IMR-90 (cell line): ENCODE measurements around the gene ERC2. TPM values are rescaled to one million over a fixed set of nuclear protein-coding genes. Genes with fewer than 3 reads are reported as not detected.

ENCODE experiments used
- ATAC-seq: fragments of 200-7000 bp; cut with Tn5 transposase; 2 replicates; pipeline ENCODE4 v1.9.1; 2020; ENCODE audit warnings: low read depth, mild to moderate bottlenecking, moderate library complexity
- BruUV-seq: library from RNA; stranded (reverse); fragments of 400-500 nt; replicated peaks from 2 replicates; lab custom pipeline; 2021; lab: Mats Ljungman, UMichigan
- CTCF ChIA-PET: fragments of 300-600 bp; formaldehyde crosslinking; extraction: SDS; loops from one replicate; lab custom pipeline; 2021; ENCODE audit warnings: antibody characterized with exemption; lab: Yijun Ruan, JAX
- POLR2A ChIA-PET: fragments of 300-600 bp; sonication (Branson Sonifier 250); formaldehyde crosslinking; loops from one replicate; lab custom pipeline; 2022; ENCODE audit warnings: antibody characterized with exemption; ENCODE audit not compliant: unreplicated experiment; lab: Charles Lee
- DNase-seq: peaks from one replicate; pipeline ENCODE4 v3.0.0; 2013
- H2AFZ ChIP-seq: replicated peaks from 2 replicates; pipeline ENCODE3; 2013; ENCODE audit warnings: low read length, mild to moderate bottlenecking; ENCODE audit not compliant: poor library complexity
- H2AK5ac ChIP-seq: 2 replicates; pipeline ENCODE4 v1.6.1; 2013; ENCODE audit warnings: low read depth, low read length, inconsistent platforms
- H2AK9ac ChIP-seq: replicated peaks from 2 replicates; pipeline ENCODE3; 2013; ENCODE audit warnings: mild to moderate bottlenecking, low read depth, low read length, moderate library complexity; ENCODE audit not compliant: poor library complexity
- H2BK120ac ChIP-seq: 2 replicates; pipeline ENCODE4 v1.6.1; 2013; ENCODE audit warnings: low read depth, low read length, inconsistent platforms
- H2BK15ac ChIP-seq: 3 replicates; pipeline ENCODE4 v1.6.1; 2013; ENCODE audit warnings: low read depth, low read length, inconsistent platforms
- H2BK20ac ChIP-seq: 2 replicates; pipeline ENCODE4 v1.6.1; 2013; ENCODE audit warnings: low read depth, mild to moderate bottlenecking, inconsistent platforms, low read length, moderate library complexity
- H2BK5ac ChIP-seq: 2 replicates; pipeline ENCODE4 v1.6.1; 2013; ENCODE audit warnings: mild to moderate bottlenecking, low read depth, low read length, inconsistent platforms; ENCODE audit not compliant: poor library complexity, severe bottlenecking
- H3K14ac ChIP-seq: replicated peaks from 2 replicates; pipeline ENCODE4 v1.6.1; 2013; ENCODE audit warnings: low read depth, low read length, inconsistent platforms
- H3K18ac ChIP-seq: 2 replicates; pipeline ENCODE4 v1.6.1; 2013; ENCODE audit warnings: low read depth, low read length, control low read depth
- H3K23ac ChIP-seq: 2 replicates; pipeline ENCODE4 v1.6.1; 2013; ENCODE audit warnings: low read depth, low read length, inconsistent platforms
- H3K27ac ChIP-seq: 2 replicates; pipeline ENCODE4 v1.5.1; 2013; ENCODE audit warnings: mild to moderate bottlenecking, control low read depth, low read length; ENCODE audit not compliant: insufficient read depth
- H3K27me3 ChIP-seq: 2 replicates; pipeline ENCODE4 v1.6.1; 2013; ENCODE audit warnings: low read length; ENCODE audit not compliant: control insufficient read depth, insufficient read depth
- H3K36me3 ChIP-seq: 2 replicates; pipeline ENCODE4 v1.6.1; 2013; ENCODE audit warnings: low read length, mixed read lengths; ENCODE audit not compliant: control insufficient read depth, insufficient read depth
- H3K4ac ChIP-seq: 2 replicates; pipeline ENCODE4 v1.6.1; 2013; ENCODE audit warnings: low read depth, low read length, inconsistent platforms
- H3K4me1 ChIP-seq: 2 replicates; pipeline ENCODE4 v1.6.1; 2013; ENCODE audit warnings: low read length, mixed read lengths; ENCODE audit not compliant: control insufficient read depth, insufficient read depth
- H3K4me2 ChIP-seq: 2 replicates; pipeline ENCODE4 v1.6.1; 2013; ENCODE audit warnings: low read depth, mild to moderate bottlenecking, control low read depth, low read length, moderate library complexity
- H3K4me3 ChIP-seq: 2 replicates; pipeline ENCODE4 v1.5.1; 2013; ENCODE audit warnings: low read depth, mild to moderate bottlenecking, control low read depth, low read length, moderate library complexity; ENCODE audit not compliant: insufficient read depth
- H3K56ac ChIP-seq: 2 replicates; pipeline ENCODE4 v1.6.1; 2013; ENCODE audit warnings: low read length, inconsistent platforms; ENCODE audit not compliant: insufficient read depth; ENCODE audit errors: extremely low read depth
- H3K79me1 ChIP-seq, 2 experiments: 2 replicates each; pipeline ENCODE4 v1.6.1; 2013; ENCODE audit warnings: low read length in 2 of 2, inconsistent platforms in 1 of 2, low read depth in 1 of 2
- H3K9ac ChIP-seq: 2 replicates; pipeline ENCODE4 v1.6.1; 2013; ENCODE audit warnings: low read depth, low read length, control low read depth
- H3K9me1 ChIP-seq: 2 replicates; pipeline ENCODE4 v1.6.1; 2013; ENCODE audit warnings: low read length, inconsistent platforms; ENCODE audit not compliant: insufficient read depth
- H3K9me3 ChIP-seq: 2 replicates; pipeline ENCODE4 v1.6.1; 2013; ENCODE audit warnings: low read length; ENCODE audit not compliant: control insufficient read depth, insufficient read depth
- H4K20me1 ChIP-seq: 2 replicates; pipeline ENCODE4 v1.6.1; 2013; ENCODE audit warnings: low read length, inconsistent platforms; ENCODE audit not compliant: insufficient read depth
- H4K5ac ChIP-seq: 2 replicates; pipeline ENCODE4 v1.6.1; 2013; ENCODE audit warnings: mild to moderate bottlenecking, low read depth, low read length, control low read depth
- H4K8ac ChIP-seq, 2 experiments: 2 replicates each; pipeline ENCODE4 v1.6.1; 2013; ENCODE audit warnings: low read depth in 2 of 2, low read length in 2 of 2, control low read depth in 1 of 2, inconsistent platforms in 1 of 2
- H4K91ac ChIP-seq: 2 replicates; pipeline ENCODE4 v1.6.1; 2013; ENCODE audit warnings: low read depth, low read length, inconsistent platforms; ENCODE audit not compliant: insufficient read depth
- CEBPB ChIP-seq: IDR thresholded peaks from 2 replicates; pipeline ENCODE4 v1.6.1; 2012; ENCODE audit warnings: low read depth, low read length, improper control_type of control experiment
- CHD1 ChIP-seq: IDR thresholded peaks from 2 replicates; pipeline ENCODE4 v1.6.1; 2012; ENCODE audit warnings: low read depth, low read length, improper control_type of control experiment
- WGBS, 2 experiments: methylation state at CpG; one replicate each; pipeline versions ENCODE4 v1.1.5 to v1.1.7; 2013; ENCODE audit warnings: missing lambda C conversion rate in 2 of 2; ENCODE audit not compliant: insufficient read length in 1 of 2; ENCODE audit errors: extremely low coverage in 2 of 2; 5-methylcytosine and 5-hydroxymethylcytosine counted together
- dilution Hi-C: fragments of 300-500 bp; cut with HindIII; formaldehyde crosslinking; loops from one replicate; pipeline ENCODE4 v1.14.3; 2018; ENCODE audit warnings: low sequenced_read_pairs; ENCODE audit not compliant: unreplicated experiment
- in situ Hi-C: fragments of 300-500 bp; cut with MboI; formaldehyde crosslinking; loops from 3 replicates; pipeline ENCODE4 v1.14.3; 2019; ENCODE audit warnings: low sequenced_read_pairs, inconsistent platforms, mixed read lengths
- intact Hi-C: fragments of 100-400 bp; cut with micrococcal nuclease; formaldehyde crosslinking; loops from 2 replicates; pipeline ENCODE4 v1.10.0; 2022
- polyA plus RNA-seq, 3 experiments: library from polyadenylated mRNA; depleted of rRNA; stranded (reverse); fragments of >200 nt; gene quantifications; 2 replicates each; pipeline ENCODE4 v1.2.3, GENCODE V29; 2012; ENCODE audit warnings: low replicate concordance in 1 of 3
- total RNA-seq: library from RNA; depleted of rRNA; stranded (reverse); fragments of >200 nt; gene quantifications from 2 replicates; pipeline ENCODE4 v1.2.3, GENCODE V29; 2012

Gene ERC2
- total and polyA plus RNA-seq, 2 of the 4 experiments (the other 2 are of a cell fraction) = 0.17 to 0.18 TPM

GRCh38 chr3:56196700-56197099 is 271.6 kb downstream of the ERC2 start:
- H2AK9ac ChIP-seq = no peak overlapping the region
- no peak overlapping the region for H3K56ac ChIP-seq
- no peak overlapping the region for H3K4me3 ChIP-seq
- H3K36me3 ChIP-seq = no peaks in the 10 kb centered on the region
- ChIA-PET POLR2A (no interaction called here), CTCF (no interaction called here)
- no TSS peak for BruUV-seq
- no peaks in the 10 kb centered on the region for H3K79me1 ChIP-seq
- in situ Hi-C loops (no loop called here), dilution Hi-C loops (no loop called here), intact Hi-C loops (no loop called here)
- H2BK5ac ChIP-seq = no peak overlapping the region
- no peak overlapping the region for H3K27ac ChIP-seq
- H3K18ac ChIP-seq = no peak overlapping the region
- H3K9ac ChIP-seq = no peak overlapping the region
- no peak overlapping the region for H2BK20ac ChIP-seq
- no peak overlapping the region for H2AK5ac ChIP-seq
- WGBS, 2 experiments = no CpG with 5 or more reads among the region's 3 CpGs
- H3K23ac ChIP-seq = no peak overlapping the region
- no peak overlapping the region for H3K14ac ChIP-seq
- no peak overlapping the region for H3K4ac ChIP-seq
- no peak overlapping the region for H2BK120ac ChIP-seq
- H3K9me3 ChIP-seq = no peaks in the 10 kb centered on the region
- no peak overlapping the region for H2AFZ ChIP-seq
- H4K20me1 ChIP-seq = no peaks in the 10 kb centered on the region
- no peak for DNase-seq
- no peak overlapping the region for H4K8ac ChIP-seq
- no peak for TF ChIP-seq CHD1
- TF ChIP-seq CEBPB = 0 out of 2 replicates have a peak, but pooled peaks have one; percentile 19
- H3K4me1 ChIP-seq = no peaks in the 10 kb centered on the region
- no peak overlapping the region for H4K91ac ChIP-seq
- no peak overlapping the region for H3K4me2 ChIP-seq
- no peak for ATAC-seq
- no peaks in the 10 kb centered on the region for H3K9me1 ChIP-seq
- H2BK15ac ChIP-seq = no peak overlapping the region
- no peaks in the 10 kb centered on the region for H3K27me3 ChIP-seq
- H4K5ac ChIP-seq = no peak overlapping the region
